A549 (cell line): ENCODE results near the gene TTC12. TPM values are rescaled to one million over a fixed set of nuclear protein-coding genes. Genes with fewer than 3 reads are reported as not detected.

Experiments used
- ATAC-seq, 2 experiments: fragments of 200-7000 bp in 1 of 2; fragments of >200 bp in 1 of 2; cut with Nextera tagmentation in 1 of 2; cut with Tn5 transposase in 1 of 2; 3 replicates each; pipeline versions ENCODE4 v1.8.0 to v1.9.1; 2018 to 2020; ENCODE audit warnings: mild to moderate bottlenecking in 1 of 2, moderate library complexity in 1 of 2
- CTCF ChIA-PET: fragments of 300-600 bp; sonication (Branson Sonifier 250); formaldehyde crosslinking; extraction: SDS; loops from one replicate; lab custom pipeline; 2021; ENCODE audit warnings: antibody characterized with exemption, inconsistent platforms; lab: Yijun Ruan, JAX
- POLR2A ChIA-PET: fragments of 350-600 bp; formaldehyde crosslinking; extraction: SDS; loops from one replicate; lab custom pipeline; 2021; ENCODE audit warnings: antibody characterized with exemption, inconsistent platforms; lab: Yijun Ruan, JAX
- DNase-seq, 2 experiments: peaks; one replicate each; pipeline versions ENCODE4 v3.0.0 to v3.0.0-alpha.2; 2011 to 2016; ENCODE audit warnings: low read depth in 1 of 2, low spot score in 1 of 2
- FAIRE-seq: peaks from 2 replicates; lab custom pipeline; 2011; peaks lifted over from hg19 to GRCh38; lab: Jason Lieb, UNC
- H3K27ac ChIP-seq, 2 experiments: fragments of >200 bp; sonication (Bioruptor Twin); formaldehyde crosslinking; 3 replicates each; pipeline ENCODE4 v1.5.1; 2016 to 2017
- H3K4me1 ChIP-seq: fragments of >200 bp; sonication (Bioruptor Twin); formaldehyde crosslinking; 3 replicates; pipeline ENCODE4 v1.6.1; 2016
- H3K4me2 ChIP-seq: fragments of >200 bp; sonication (Bioruptor Twin); formaldehyde crosslinking; 3 replicates; pipeline ENCODE4 v1.6.1; 2016
- H3K4me3 ChIP-seq: fragments of >200 bp; sonication (Bioruptor Twin); formaldehyde crosslinking; 3 replicates; pipeline ENCODE4 v1.5.1; 2016
- H3K9me3 ChIP-seq: fragments of >200 bp; sonication (Bioruptor Twin); formaldehyde crosslinking; 3 replicates; pipeline ENCODE4 v1.6.1; 2016
- CBX8 ChIP-seq: fragments of 200-600 bp; sonication (generic); IDR thresholded peaks from 2 replicates; pipeline ENCODE4 v1.6.1; 2016
- CEBPB ChIP-seq, 2 experiments: fragments of >200 bp in 1 of 2; sonication (Bioruptor Twin) in 1 of 2; formaldehyde crosslinking in 1 of 2; IDR thresholded peaks; 2 replicates each; pipeline ENCODE4 v1.6.1; 2012 to 2016
- CHD2 ChIP-seq: fragments of 150-350 bp; IDR thresholded peaks from 2 replicates; pipeline ENCODE4 v1.6.1; 2014; ENCODE audit warnings: low read length; ENCODE audit not compliant: partially characterized antibody
- CHD4 ChIP-seq: fragments of 200-600 bp; sonication (generic); IDR thresholded peaks from 2 replicates; pipeline ENCODE4 v1.6.1; 2016; ENCODE audit warnings: antibody characterized with exemption, mild to moderate bottlenecking, borderline replicate concordance
- EHF ChIP-seq: fragments of 250-450 bp; sonication (Bioruptor Pico); IDR thresholded peaks from 2 replicates; pipeline ENCODE4 v1.5.0; 2020; ENCODE audit warnings: mild to moderate bottlenecking
- ESRRA ChIP-seq: fragments of 150-350 bp; IDR thresholded peaks from 2 replicates; pipeline ENCODE4 v1.6.1; 2014; ENCODE audit warnings: mild to moderate bottlenecking, low read length, borderline replicate concordance
- FOSB ChIP-seq: fragments of 250-450 bp; sonication (Bioruptor Pico); IDR thresholded peaks from 2 replicates; pipeline ENCODE4 v1.5.0; 2020; ENCODE audit warnings: mild to moderate bottlenecking, moderate library complexity
- HDAC2 ChIP-seq: fragments of 200-600 bp; sonication (generic); IDR thresholded peaks from 2 replicates; pipeline ENCODE4 v1.6.1; 2016
- HES2 ChIP-seq: fragments of >200 bp; sonication (Bioruptor Twin); formaldehyde crosslinking; IDR thresholded peaks from 2 replicates; pipeline ENCODE4 v1.6.1; 2016
- HMGXB4 ChIP-seq: fragments of 250-450 bp; sonication (Bioruptor Pico); IDR thresholded peaks from 2 replicates; pipeline ENCODE4 v1.5.0; 2021; ENCODE audit warnings: mild to moderate bottlenecking, moderate library complexity, borderline replicate concordance
- HOXB5 ChIP-seq: fragments of 250-450 bp; sonication (Bioruptor Pico); IDR thresholded peaks from 2 replicates; pipeline ENCODE4 v1.5.0; 2020; ENCODE audit warnings: mild to moderate bottlenecking, moderate library complexity
- KDM1A ChIP-seq: fragments of 200-600 bp; sonication (generic); IDR thresholded peaks from 2 replicates; pipeline ENCODE4 v1.6.1; 2016; ENCODE audit warnings: low read depth, mild to moderate bottlenecking
- MAFK ChIP-seq: fragments of 450-650 bp; IDR thresholded peaks from 2 replicates; pipeline ENCODE4 v1.6.1; 2014; ENCODE audit not compliant: partially characterized antibody
- NFE2L2 ChIP-seq: fragments of 150-350 bp; conservative IDR thresholded peaks from 2 replicates; pipeline ENCODE4 v1.6.1; 2014; ENCODE audit warnings: low read length
- NR3C1 ChIP-seq: fragments of >200 bp; sonication (Bioruptor Twin); formaldehyde crosslinking; IDR thresholded peaks from 3 replicates; pipeline ENCODE4 v1.6.1; 2017
- RAD21 ChIP-seq, 2 experiments: fragments of >200 bp in 1 of 2; sonication (Bioruptor Twin) in 1 of 2; formaldehyde crosslinking in 1 of 2; IDR thresholded peaks in 1 of 2; conservative IDR thresholded peaks in 1 of 2; 2 replicates in 1 of 2; 3 replicates in 1 of 2; pipeline ENCODE4 v1.6.1; 2012 to 2018; ENCODE audit warnings: inconsistent platforms in 1 of 2
- RCOR1 ChIP-seq: fragments of 150-350 bp; IDR thresholded peaks from 2 replicates; pipeline ENCODE4 v1.6.1; 2014; ENCODE audit warnings: antibody characterized with exemption, low read length, low read depth
- RNF2 ChIP-seq: fragments of 200-600 bp; sonication (generic); IDR thresholded peaks from 2 replicates; pipeline ENCODE4 v1.6.1; 2016; ENCODE audit warnings: low read depth, mild to moderate bottlenecking, antibody characterized with exemption, moderate library complexity, borderline replicate concordance
- SMC3 ChIP-seq: fragments of >200 bp; sonication (Bioruptor Twin); formaldehyde crosslinking; IDR thresholded peaks from 3 replicates; pipeline ENCODE4 v1.6.1; 2018; ENCODE audit warnings: inconsistent platforms
- TFCP2L1 ChIP-seq: fragments of 250-450 bp; sonication (Bioruptor Pico); IDR thresholded peaks from 2 replicates; pipeline ENCODE4 v1.5.0; 2021; ENCODE audit warnings: mild to moderate bottlenecking
- TP53 ChIP-seq: fragments of 250-450 bp; sonication (Bioruptor Pico); IDR thresholded peaks from 2 replicates; pipeline ENCODE4 v1.5.0; 2021; ENCODE audit warnings: mild to moderate bottlenecking, moderate library complexity
- ZC3H11A ChIP-seq: fragments of 450-650 bp; IDR thresholded peaks from 2 replicates; pipeline ENCODE4 v1.6.1; 2014; ENCODE audit warnings: antibody characterized with exemption, mild to moderate bottlenecking
- ZFP36 ChIP-seq: fragments of 450-650 bp; IDR thresholded peaks from 2 replicates; pipeline ENCODE4 v1.6.1; 2014; ENCODE audit warnings: borderline replicate concordance; ENCODE audit not compliant: partially characterized antibody
- ZNF302 ChIP-seq: fragments of 250-450 bp; sonication (Bioruptor Pico); IDR thresholded peaks from 2 replicates; pipeline ENCODE4 v1.9.0; 2021; ENCODE audit warnings: inconsistent platforms, mild to moderate bottlenecking, moderate library complexity
- ZSCAN20 ChIP-seq: fragments of 250-450 bp; sonication (Bioruptor Pico); IDR thresholded peaks from 2 replicates; pipeline ENCODE4 v1.8.0; 2022; ENCODE audit warnings: mild to moderate bottlenecking, moderate library complexity
- WGBS: methylation state at CpG from one replicate; pipeline ENCODE4 v1.1.6; 2017; ENCODE audit errors: missing lambda C conversion rate; 5-methylcytosine and 5-hydroxymethylcytosine counted together
- polyA plus RNA-seq, 4 experiments: library from polyadenylated mRNA; depleted of rRNA in 3 of 4; stranded (reverse); fragments of >200 nt; fragmentation: RNase III in 1 of 4; extraction: RNeasy Plus Mini Kit Qiagen cat#74134 plus additional on column Dnase treatment in 1 of 4; gene quantifications; 2 replicates in 3 of 4; 3 replicates in 1 of 4; pipeline ENCODE4 v1.2.3, GENCODE V29; 2011 to 2017

Gene TTC12
- polyA plus RNA-seq, 2 of the 4 experiments (the other 2 are of a cell fraction): 5.9 to 13.5 TPM

GRCh38 chr11:113319085-113319484, 4.7 kb downstream of the TTC12 start:
- DNase-seq (no peak), FAIRE-seq (no peak), ATAC-seq (no peak)
- Histone ChIP-seq H3K4me1 (peaks cover 6% of the 10 kb centered on the region; the same call in 2 of the 3 replicates), H3K9me3 (no peaks in the 10 kb centered on the region), H3K27ac (no peak overlapping the region), H3K4me3 (no peak overlapping the region), H3K4me2 (no peak overlapping the region)
- POLR2A ChIA-PET: no interaction called here
- CTCF ChIA-PET: no interaction called here
- TF ChIP-seq MAFK (peak; percentile 74), TP53 (CRISPR knock-in tag) (no peak)
- WGBS: 88% methylated on average over 4 of the region's 4 CpGs

GRCh38 chr11:113322158-113322557, 7.8 kb downstream of the TTC12 start:
- FAIRE-seq (no peak), ATAC-seq (no peak), DNase-seq (no peak)
- WGBS: 78% methylated on average over 3 of the region's 4 CpGs
- Histone ChIP-seq H3K4me1 (no peaks in the 10 kb centered on the region), H3K9me3 (no peaks in the 10 kb centered on the region), H3K4me2 (no peak overlapping the region), H3K4me3 (no peak overlapping the region), H3K27ac (no peak overlapping the region)
- POLR2A ChIA-PET: no interaction called here
- CTCF ChIA-PET: interaction anchor here (1.2 kb wide), 1 partner anchor 17 kb away, joined by 4 read pairs; no protein-coding TSS in a partner anchor
- TF ChIP-seq CEBPB (IDR thresholded peaks at IDR 0.05) (peak; percentile 63 to 79; a peak in 3 of 4 replicates), FOSB (CRISPR knock-in tag) (no peak), KDM1A (no peak), ZNF302 (CRISPR knock-in tag) (no peak)

- no peak for TF ChIP-seq ESRRA
- no peak for TF ChIP-seq RCOR1
- no peak for TF ChIP-seq NR3C1
- no peak for TF ChIP-seq TFCP2L1 (CRISPR knock-in tag)
- no peak for TF ChIP-seq HES2
- no peak for TF ChIP-seq SMC3
- no peak for TF ChIP-seq CBX8
- no peak for TF ChIP-seq CHD2
- no peak for TF ChIP-seq RAD21 (conservative IDR thresholded peaks at IDR 0.05 in 1 of 2, IDR thresholded peaks at IDR 0.05 in 1 of 2)
- TF ChIP-seq ZFP36: no peak
- no peak for TF ChIP-seq ZC3H11A
- no peak for TF ChIP-seq EHF (CRISPR knock-in tag)
- no peak for TF ChIP-seq ZNF302 (CRISPR knock-in tag)
- TF ChIP-seq ZSCAN20: no peak
- TF ChIP-seq HOXB5: no peak
- no peak for TF ChIP-seq RNF2
- TF ChIP-seq HMGXB4 (CRISPR knock-in tag): no peak
- TF ChIP-seq HDAC2: no peak
- TF ChIP-seq CHD4: no peak
- no peak for TF ChIP-seq NFE2L2
- Histone ChIP-seq H3K9me3 (no peaks in the 10 kb centered on the region), H3K27ac (no peak overlapping the region), H3K4me3 (no peak overlapping the region), H3K4me1 (no peaks in the 10 kb centered on the region), H3K4me2 (no peak overlapping the region)
- POLR2A ChIA-PET: no interaction called here
- CTCF ChIA-PET: no interaction called here
- ATAC-seq (no peak), DNase-seq (no peak), FAIRE-seq (no peak)
- WGBS: 93% methylated on average over 5 of the region's 5 CpGs
Measured at GRCh38 chr11:113324250-113324649, 9.9 kb downstream of the TTC12 start.
